NCI-H774 (cell line): ENCODE data around the gene PSMB7.
A peak's percentile ranks its signal among the peaks of the same experiment; 100 is the strongest.

Experiments used
- DNase-seq: peaks from one replicate; lab custom pipeline; 2025; lab: John Stamatoyannopoulos, UW

The PSMB7 gene

DNA sequence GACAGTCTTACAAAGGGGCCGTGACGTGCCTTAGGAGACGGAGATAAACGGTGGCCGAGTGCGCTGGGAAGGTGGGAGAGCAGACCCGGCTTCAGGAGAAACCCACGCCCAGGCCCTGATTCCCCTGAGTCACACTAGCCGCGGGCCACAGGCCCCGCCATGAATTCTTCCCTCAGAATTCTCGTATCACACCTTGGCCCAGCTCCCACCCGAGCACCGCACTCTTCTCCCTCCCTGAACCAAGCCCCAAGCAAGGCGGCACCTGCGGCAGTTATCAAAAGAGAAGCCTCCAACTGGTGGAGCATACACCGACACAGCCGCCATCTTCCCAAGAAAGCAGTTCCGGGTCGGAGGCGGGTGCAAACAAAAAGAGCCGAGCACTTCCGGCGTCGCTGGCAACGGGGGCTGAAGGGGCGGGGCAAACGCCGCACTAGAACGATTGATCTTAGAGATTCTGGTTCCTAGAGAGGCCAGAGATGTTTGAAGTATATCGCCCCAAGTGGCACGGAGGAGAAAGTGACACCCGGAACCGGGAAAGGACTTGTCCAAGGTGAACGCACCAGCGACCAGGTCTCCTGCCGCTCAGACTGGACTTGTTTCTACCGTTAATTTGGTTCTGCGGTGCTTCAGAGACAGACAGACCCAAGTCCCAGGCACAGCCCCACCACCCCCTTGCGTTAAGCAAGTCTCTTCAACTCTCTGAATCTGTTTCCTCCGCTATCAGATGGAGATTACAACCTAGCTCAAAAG is at the start of gene PSMB7:
PSMB7 (minus strand) TSS at position 341 of the 750 bp plus-strand sequence; CDS start at position 324, 17 bp downstream.
- DNase-seq: peak; percentile 98

DNA sequence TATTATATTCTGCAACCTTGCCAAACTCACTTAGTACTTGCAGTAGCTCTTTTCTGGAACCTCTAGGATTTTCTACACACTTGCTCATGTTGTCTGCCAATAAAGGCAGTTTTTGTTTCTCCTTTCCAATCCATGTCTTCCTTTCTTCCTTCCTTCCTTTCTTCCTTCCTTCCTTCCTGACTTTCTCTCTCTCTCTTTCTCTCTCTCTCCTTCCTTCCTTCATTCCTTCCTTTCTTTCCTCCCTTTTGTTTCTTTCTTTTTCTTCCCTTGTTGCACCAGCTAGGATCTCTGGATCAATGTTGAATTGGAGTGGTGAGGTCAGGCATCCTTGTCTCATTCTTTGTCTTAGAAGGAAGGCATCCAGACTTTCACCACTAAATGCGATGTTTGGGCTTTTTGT is 47.5 kb upstream of the PSMB7 start:
- DNase-seq: no peak

DNA sequence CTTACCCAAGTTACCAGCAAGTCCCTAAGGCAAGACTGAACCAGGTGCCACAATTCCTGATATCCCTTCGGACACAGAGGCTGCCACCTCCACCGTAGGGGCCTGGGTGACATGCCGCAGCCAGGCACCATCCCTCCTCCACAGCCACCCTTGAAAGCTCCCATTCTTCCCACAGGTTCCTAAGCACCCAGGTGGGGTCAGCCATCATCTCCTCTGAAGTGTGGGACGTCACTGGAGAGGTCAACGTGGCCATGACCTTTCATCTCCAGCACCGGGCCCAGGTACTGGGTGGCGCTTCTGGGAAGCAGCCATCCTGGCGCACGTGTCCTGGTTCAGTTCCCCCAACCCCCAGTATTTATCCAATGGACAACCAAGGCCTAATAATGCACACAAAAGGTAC is 43.2 kb upstream of the PSMB7 start:
- no peak for DNase-seq

DNA sequence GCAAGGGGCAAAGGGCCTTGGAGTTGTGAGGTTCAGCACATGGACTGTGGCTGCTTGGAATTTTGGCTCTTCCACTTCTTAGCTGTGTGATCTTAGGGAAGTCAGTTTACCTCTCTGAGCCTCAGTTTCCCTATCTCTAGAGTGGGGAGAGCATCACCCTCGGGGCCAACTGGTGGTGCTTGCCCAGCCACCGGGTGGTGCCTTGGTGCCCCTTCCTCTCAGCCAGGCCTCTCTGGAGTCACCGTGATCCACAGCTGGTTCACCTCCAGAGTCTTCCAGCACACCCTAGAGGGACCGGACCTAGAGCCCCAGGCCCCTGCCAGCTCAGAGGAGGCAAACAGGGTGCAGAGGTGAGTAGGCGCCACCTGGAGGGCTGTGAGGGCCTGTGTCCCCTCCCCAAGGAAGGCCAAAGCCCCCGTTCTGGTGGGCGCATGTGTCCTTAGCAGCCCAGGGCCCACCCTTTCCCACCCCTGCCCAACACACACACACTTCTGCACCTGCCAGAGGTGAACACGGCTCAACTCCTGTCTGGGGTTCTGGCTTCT is 42.7 kb upstream of the PSMB7 start:
- no peak for DNase-seq

DNA sequence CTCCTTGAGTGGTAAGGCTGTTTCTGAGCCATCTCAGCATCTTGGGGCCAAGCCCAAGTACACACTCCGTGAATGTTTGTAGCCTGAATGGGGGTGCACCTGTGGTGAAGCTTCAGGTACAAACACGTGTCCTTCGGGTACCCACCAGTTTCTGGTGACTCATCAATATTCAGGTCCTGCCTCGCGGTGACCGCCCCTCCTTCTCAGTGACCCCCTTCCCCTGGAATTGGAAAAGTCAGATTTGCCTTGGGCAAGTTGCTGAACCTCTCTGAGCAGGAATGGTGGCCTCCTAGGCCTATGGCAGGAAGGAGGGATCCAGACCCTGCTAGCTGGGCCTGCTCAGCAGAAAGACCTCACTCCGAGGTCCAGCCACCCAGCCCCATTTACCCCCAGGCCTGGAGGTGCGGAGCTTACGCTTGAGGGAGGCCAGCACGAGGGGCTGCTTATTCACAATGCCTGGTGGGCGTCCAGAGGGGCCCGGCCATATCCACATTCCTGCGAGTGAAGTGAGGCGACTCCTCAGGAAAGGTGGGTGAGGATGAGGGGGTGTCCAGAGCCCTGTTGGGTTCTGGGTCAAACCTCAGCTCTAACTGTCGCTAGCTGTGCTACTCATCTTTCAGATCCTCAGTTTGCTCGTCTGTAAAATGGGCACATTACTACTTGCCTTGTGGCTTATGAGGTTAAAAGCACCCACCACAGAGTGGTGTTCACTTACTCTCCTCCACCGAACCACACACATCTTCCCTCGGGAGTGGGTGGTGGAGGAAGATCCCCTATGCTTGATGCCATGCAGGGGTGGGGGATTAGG is 42.0 kb upstream of the PSMB7 start:
- DNase-seq: no peak

DNA sequence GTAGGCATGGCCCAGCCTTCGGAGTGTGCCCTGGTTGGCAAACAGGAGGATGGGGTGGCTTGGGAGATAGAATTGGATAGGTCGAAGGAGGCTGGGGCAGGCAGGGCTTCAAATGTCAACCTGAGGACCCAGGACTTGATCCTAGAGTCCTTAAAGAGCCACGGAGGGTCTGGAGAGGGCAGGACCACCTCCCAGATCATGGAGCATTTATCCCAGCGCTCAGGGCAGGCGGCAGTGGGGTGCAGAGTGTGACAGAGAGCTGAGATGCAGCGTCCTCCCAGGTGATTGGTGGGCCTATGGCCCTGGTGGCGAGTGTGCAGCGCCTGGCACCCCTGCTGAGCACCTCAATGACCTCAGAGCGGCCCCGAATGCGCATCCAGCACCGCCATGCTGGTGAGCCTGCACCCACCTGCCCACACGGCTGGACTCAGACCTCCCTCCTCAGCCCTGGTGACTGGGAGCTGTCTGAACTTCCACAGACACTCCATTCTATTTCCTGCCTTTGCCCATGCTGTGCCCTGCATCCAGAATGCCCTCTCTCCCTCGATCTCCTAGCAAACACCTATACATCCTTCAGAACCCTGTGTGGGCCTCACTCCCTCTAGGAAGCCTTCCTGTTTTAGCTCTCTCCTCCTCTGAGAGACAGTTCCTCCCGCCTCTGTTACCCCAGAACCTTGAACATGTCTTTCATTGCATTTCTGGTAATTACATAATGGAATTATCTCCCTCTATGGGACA is 41.3 kb upstream of the PSMB7 start:
- DNase-seq: no peak

DNA sequence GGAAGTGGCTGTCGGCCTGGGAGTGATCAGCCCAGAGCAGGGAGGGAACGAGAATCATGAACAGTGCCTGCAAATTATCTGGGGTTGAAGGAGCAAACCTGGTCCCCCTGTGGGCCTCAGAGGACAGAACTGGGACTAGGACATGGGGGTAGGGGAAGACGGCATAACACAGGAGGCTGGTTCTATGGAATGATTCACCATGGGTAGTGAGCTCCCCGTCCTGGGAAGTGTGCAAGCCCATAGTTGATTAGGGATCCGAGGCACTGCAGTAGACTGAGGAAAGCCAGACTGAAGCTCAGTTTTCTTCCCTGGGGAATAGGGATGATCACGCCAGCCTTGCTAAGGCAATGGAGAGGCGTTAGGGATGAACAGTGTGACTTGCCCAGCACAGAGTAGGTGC is 40.6 kb upstream of the PSMB7 start:
- no peak for DNase-seq

DNA sequence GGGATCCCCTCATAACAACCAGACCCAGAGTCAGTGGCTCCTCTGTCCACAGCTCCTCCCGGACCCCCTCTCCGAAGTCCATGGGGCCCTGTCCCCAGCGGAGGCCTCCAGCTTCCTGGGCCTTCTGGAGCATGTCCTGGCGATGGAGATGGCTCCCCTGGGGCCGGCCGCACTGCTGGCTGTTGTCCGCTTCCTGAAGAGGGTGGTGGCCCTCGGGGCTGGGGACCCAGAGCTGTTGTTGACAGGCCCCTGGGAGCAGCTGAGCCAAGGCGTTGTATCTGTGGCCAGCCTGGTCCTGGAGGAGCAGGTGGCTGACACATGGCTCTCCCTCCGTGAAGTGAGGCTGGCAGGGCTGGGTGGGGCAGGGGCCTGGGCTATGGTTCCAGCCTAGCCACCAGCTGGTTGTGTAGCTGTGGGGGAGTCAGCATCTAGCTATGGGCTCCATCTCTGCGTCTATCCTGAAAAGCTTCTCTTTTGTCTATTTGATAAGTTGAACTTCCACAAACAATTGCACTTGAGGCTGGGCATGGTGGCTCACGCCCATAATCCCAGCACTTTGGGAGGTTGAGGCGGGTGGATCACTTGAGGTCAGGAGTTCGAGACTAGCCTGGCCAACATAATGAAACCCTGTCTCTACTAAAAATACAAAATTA is 39.7 kb upstream of the PSMB7 start:
- DNase-seq: no peak

DNA sequence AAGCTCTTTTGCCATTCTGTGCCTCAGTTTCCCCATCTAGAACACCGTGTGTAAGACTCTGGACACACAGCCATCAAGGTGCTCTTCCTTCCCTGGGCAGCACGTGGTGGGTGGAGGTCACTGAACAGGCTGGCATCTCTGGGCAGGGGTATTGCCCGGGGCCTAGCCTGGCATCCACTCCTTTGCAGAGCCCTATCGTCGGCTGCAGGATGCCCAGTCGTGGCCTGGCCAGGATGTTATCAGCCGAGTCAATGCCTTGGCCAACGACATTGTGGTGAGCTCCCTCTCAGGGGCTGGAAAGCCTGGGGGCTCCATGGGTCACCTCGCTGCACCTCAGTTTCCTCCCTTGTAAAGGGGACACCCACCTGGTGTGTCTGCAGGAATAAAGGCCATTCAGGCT is 39.1 kb upstream of the PSMB7 start:
- DNase-seq: no peak

DNA sequence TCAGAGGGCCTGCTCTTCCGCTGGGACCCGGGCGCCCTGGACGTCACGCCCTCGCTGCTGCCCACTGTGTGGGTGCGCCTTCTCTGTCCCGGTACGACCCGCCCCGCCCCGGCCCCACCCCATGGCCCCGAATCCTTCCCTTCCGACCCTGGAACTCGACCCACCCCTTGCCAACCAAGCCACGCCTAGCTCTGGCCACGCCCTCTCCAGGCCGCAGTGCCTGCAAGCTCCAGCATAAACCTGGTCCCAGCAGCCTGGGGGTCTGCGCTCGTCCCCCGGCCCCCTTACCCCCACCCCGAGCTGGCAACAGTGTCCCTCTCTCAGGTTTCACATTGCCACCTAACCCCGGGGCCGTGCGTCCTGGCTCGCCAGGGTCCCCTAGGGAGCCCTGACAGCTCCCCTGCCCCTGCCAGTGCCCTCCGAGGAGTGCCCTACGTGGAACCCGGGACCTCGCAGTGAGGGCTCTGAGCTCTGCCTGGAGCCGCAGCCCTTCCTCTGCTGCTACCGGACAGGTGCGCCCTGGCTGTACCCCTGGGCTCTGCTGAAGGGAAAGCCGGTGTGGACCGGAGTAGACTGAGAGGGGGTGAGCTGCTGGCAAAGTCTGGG is 38.4 kb upstream of the PSMB7 start:
- no peak for DNase-seq

DNA sequence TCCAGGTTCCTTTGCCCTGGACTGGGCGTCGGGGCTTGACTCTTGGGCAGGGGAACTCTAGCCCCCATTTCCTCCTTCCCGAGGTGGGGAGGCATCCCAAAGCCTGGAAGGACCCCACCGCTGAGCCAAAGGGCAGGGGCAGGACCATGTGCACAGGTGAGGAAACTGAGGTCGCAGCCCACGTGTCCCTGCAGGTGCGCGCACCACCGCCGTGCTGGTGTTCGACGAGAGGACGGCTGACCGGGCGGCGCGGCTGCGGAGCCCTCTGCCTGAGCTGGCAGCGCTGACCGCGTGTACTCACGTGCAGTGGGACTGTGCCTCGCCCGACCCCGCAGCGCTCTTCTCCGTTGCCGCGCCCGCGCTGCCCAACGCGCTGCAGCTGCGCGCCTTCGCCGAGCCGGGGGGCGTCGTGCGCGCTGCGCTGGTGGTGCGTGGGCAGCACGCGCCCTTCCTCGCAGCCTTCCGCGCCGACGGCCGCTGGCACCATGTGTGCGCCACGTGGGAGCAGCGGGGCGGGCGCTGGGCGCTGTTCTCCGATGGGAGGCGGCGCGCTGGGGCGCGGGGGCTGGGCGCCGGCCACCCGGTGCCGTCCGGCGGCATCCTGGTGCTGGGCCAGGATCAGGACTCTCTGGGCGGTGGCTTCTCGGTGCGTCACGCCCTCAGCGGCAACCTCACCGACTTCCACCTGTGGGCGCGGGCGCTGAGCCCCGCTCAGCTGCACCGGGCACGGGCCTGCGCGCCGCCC is 37.8 kb upstream of the PSMB7 start:
- DNase-seq: no peak

DNA sequence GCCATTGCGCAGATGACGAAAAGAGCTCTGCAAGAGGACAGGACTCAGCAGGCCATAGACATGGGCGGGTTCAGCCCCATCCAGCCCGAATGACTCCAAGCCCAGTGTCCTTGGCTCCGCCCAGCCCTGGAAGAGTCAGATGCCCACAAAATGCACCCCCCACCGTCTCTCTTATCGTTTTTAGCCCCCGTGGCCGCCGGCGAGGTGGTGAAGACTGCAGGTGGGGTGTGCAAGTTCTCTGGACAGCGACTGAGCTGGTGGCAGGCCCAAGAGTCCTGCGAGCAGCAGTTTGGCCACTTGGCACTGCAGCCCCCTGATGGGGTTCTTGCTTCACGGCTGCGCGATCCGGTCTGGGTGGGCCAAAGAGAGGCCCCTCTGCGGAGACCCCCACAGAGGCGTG is 37.1 kb upstream of the PSMB7 start:
- no peak for DNase-seq

DNA sequence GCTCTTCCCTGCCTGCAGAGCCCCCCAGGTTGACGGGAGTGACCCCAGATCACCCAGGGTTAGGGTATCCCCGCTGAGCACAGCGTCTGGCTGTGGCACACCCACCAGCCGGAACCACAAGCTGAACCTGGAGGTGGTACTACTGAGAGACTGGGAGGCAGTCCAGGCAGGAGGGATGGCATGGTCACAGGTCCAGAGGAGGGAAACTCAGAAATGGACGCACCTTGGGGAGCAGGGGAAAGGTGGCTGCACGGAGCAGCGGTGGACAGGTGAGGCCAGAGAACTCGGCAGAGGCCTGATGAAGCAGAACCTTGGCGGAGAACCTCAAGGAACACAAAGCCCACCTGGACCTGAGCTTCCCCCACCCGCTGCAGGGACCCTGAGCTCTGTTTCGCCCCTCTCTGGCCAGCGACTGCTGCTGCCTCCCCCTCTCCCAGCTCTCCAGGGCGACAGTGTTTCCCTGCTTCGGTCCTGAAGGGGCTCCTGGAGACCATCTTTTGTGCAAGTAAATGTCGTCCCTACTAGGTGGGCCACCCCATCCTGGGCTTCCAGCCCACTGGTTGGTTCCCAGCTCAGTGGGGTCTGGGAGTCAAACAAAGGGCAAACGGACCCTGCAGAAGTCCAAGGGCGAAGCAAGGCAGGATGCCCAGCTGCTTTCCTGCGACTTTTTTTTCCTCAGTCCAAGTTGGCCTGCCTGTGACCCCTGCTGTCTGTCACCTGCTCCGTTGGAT is 35.9 kb upstream of the PSMB7 start:
- no peak for DNase-seq

DNA sequence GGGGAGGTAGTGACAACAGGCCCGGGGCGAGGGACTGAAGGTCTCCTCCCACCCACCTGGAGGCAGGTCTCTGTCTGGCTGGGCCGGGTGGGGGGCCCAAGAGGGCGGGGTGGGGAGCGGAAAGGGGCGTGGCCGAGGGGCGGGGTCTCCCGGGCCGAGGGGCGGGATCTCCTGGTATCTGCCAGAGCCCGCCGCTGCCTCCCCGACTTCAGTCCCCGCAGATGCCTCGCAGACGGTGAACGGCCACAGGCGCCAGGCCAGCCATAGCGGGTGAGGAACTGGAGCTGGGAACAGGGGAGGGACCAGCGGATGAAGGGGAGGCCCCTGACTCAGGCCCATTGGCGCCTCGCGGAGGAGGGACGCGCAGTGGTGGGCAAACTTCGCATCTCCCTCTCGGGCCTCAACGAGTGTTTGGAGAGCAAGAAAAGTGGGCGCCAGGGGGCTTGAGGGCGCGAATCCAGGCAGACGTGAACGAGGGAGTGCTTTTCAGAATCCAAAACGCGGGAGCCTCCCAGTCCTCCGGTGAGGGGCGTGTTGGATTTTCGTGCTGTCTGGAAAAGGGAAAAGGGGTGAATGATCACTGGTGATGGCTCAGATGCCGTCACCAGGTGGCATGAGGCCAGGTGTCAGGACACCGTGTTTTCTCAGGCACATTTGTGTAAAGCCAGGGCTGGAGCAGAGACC is 35.1 kb upstream of the PSMB7 start, which contains the start of gene ADGRD2:
ADGRD2 (plus strand) TSS at position 211 of the 684 bp plus-strand sequence. CDS start 1,216 bp downstream, outside the sequence.
- peak; percentile 64 for DNase-seq

DNA sequence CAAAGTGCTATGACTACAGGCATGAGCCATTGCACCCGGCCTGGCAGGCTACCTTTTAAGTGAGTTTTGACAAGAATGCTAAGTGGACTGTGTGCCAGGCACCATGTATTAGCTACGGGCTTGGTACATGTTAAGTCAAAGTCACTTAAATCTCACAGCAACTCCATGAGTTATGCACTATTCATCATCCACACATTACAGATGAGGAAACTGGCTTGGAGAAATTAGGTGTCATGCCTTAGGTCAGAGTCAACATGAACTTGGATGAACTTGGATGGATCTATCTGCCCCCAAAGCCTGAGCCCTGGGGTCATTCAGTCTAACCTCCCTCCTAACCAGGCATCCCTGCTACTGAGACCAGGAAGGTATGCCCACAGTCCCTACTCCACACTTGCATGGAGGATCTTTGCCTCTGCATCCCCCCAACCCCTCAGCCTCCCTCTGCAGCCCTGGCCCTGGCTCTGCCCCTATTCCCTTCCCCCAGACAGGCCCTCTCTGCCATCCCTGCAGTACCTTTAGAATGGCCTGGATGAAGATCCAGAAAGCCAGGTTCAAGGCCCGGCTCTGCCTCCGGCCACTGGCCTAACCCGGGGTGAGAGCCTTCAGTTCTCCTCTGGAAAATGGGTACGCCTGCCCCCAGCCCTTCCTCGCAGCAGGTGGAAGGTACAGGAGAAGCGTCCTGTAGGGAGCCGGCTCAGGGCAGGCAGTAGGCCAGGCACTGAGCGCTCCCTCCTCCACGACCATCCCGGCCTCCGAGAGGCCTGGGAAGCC is 34.3 kb upstream of the PSMB7 start:
- DNase-seq: no peak

DNA sequence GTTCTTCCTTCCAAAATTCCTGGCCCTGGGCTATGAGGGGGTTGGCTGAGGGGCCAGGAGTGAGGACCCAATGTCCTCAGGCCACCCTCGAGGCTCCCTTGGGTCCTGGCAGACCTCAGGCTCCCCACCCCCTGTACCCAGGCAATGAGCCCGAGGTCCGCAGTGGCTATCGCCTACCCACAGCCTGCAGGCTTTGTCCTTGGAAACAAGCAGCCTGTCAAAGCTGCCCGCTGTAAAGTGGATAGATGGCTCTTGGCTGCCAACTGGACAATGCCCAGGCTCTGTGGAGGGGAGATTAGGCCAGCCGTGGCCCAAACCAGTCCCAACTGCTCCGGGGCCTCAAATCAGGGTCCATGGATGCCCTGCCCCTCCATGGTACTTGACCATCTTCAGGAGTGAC is 32.8 kb upstream of the PSMB7 start:
- DNase-seq: no peak

DNA sequence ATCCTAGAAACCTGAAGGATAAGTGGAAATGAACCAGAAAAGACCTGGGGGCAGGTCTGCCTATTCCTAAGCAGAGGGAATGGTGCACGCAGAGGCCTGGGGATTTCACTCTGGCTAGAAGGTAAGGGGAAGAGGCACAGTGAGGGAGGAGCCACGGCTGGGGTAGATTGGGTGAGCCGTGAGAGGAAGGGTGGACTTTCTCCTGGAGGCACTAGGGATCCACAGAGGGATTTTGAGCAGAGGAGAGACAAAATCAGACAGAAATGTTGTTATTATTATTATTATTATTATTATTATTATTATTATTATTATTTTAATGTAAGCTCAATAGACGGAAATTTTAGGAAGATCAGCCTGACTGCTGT is 32.0 kb upstream of the PSMB7 start:
- no peak for DNase-seq

DNA sequence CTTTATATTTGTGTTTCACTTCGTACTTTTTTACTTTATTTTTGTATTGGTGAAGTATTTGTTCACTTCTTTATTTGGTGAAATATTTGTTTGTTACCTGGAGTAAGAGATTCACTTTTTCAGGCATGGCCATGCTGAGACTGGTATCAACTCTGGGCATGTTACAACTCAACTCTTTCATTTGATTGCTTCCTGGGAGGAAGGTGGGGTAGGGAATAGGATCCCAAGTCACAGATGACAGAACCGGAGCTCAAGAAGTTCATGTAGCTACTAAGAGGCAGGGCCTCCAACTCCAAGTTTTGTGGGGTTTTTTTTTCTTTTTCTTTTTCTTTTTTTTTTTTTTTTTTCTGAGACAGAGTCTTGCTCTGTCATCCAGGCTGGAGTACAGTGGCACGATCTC is 28.9 kb upstream of the PSMB7 start:
- DNase-seq: no peak

DNA sequence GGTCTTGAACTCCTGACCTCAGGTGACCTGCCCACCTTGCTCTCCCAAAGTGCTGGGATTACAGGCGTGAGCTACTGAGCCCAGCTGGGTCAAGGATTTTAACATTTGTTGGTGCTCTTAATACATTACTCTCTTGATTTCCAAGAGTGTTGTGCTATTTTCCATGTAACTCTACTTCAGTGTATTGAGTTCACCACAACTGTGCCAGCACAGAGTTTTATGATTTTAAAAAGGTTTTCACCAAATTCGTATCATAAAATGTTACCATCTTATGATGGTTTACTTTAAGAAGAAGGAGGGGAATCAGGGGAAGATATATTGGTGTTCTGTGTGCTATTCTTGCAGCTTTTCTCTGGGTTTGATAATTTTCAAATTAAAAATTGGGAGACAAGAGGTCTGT is 28.4 kb upstream of the PSMB7 start:
- no peak for DNase-seq
